ENCODE measurements around the gene TMSB4X. TPM values are rescaled to one million over a fixed set of nuclear protein-coding genes. Genes with fewer than 3 reads are reported as not detected.

The TMSB4X gene
- polyA plus RNA-seq, 1 experiment = 6,551 TPM

- no peak overlapping the region for H3K27ac ChIP-seq (ENCODE audit: low read depth, low read length)
- CTCF ChIA-PET = interaction anchor here (1.4 kb wide), 1 partner anchor 480 kb away, joined by 5 read pairs; no protein-coding TSS in a partner anchor
Observed at GRCh38 chrX:13007519-13008188, 32.7 kb downstream of the TMSB4X start.

DNA sequence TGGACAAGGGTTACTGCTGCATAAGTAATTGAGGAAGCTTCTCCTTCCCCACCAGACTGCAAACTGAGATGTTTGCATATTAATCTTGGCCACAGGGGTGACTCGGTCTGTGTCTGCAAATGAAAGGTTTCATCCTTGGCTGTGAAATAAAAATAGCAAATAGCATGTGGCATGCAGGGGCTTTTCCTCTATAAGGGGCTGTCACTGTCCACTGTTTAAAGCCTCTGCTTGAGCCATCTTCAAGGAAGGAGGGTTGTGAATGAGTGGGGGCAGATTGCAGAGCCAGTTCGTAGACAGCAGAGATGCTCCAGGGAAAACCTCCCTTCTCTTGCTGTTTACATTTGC is 33.3 kb downstream of the TMSB4X start:
- no peak for DNase-seq (ENCODE audit: low read depth, low spot score)
- ChIA-PET POLR2A (no interaction called here), CTCF (interaction anchor here (0.6 kb wide), 1 partner anchor 115 kb away, joined by 3 read pairs; no protein-coding TSS in a partner anchor)
- TF ChIP-seq, protein P1, sequence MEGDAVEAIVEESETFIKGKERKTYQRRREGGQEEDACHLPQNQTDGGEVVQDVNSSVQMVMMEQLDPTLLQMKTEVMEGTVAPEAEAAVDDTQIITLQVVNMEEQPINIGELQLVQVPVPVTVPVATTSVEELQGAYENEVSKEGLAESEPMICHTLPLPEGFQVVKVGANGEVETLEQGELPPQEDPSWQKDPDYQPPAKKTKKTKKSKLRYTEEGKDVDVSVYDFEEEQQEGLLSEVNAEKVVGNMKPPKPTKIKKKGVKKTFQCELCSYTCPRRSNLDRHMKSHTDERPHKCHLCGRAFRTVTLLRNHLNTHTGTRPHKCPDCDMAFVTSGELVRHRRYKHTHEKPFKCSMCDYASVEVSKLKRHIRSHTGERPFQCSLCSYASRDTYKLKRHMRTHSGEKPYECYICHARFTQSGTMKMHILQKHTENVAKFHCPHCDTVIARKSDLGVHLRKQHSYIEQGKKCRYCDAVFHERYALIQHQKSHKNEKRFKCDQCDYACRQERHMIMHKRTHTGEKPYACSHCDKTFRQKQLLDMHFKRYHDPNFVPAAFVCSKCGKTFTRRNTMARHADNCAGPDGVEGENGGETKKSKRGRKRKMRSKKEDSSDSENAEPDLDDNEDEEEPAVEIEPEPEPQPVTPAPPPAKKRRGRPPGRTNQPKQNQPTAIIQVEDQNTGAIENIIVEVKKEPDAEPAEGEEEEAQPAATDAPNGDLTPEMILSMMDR (IDR thresholded peaks at IDR 0.05; ENCODE audit: low read depth, low read length) = no peak
- no peak overlapping the region for H3K4me3 ChIP-seq (ENCODE audit: low read depth, low read length)
- H3K9me3 ChIP-seq (ENCODE audit: control insufficient read depth, insufficient read depth, low read length) = no peaks in the 10 kb centered on the region
- no peaks in the 10 kb centered on the region for H3K27me3 ChIP-seq (ENCODE audit: control insufficient read depth, insufficient read depth, low read length)
- no peak overlapping the region for H3K27ac ChIP-seq (ENCODE audit: low read depth, low read length)

More at GRCh38 chrX:13007519-13008188, 32.7 kb downstream of the TMSB4X start:
- no peaks in the 10 kb centered on the region for H3K27me3 ChIP-seq (ENCODE audit: control insufficient read depth, insufficient read depth, low read length)
- no peaks in the 10 kb centered on the region for H3K9me3 ChIP-seq (ENCODE audit: control insufficient read depth, insufficient read depth, low read length)
- DNase-seq (ENCODE audit: low read depth, low spot score) = no peak
- H3K4me3 ChIP-seq (ENCODE audit: low read depth, low read length) = no peak overlapping the region
- POLR2A ChIA-PET = no interaction called here
- TF ChIP-seq, protein P1 (IDR thresholded peaks at IDR 0.05; ENCODE audit: low read depth, low read length) = no peak

DNA sequence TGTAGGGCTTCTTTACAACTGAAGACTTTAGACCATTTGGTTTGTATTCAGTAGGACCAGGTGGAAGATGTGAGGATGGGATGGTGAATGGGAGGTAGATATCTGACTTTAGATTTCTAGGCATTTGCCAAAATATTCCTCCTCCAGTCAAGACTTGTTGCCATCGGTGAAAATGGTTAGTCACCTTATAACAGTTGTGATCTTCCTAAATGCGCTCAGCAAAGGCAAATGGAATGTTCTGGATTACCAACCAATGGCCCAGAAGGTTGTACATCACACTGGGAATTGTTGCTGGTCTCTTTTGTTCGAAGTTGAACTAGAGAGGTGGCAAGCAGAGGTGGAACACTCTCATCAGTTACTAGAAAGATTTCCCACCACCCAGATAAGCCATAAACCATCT is 33.9 kb downstream of the TMSB4X start:
- TF ChIP-seq, protein P1 (IDR thresholded peaks at IDR 0.05; ENCODE audit: low read depth, low read length) = no peak
- H3K9me3 ChIP-seq (ENCODE audit: control insufficient read depth, insufficient read depth, low read length) = no peaks in the 10 kb centered on the region
- CTCF ChIA-PET = interaction anchor here (0.6 kb wide), 1 partner anchor 115 kb away, joined by 3 read pairs; no protein-coding TSS in a partner anchor
- POLR2A ChIA-PET = no interaction called here
- H3K4me3 ChIP-seq (ENCODE audit: low read depth, low read length) = no peak overlapping the region
- H3K27me3 ChIP-seq (ENCODE audit: control insufficient read depth, insufficient read depth, low read length) = no peaks in the 10 kb centered on the region
- no peak for DNase-seq (ENCODE audit: low read depth, low spot score)
- no peak overlapping the region for H3K27ac ChIP-seq (ENCODE audit: low read depth, low read length)

- TF ChIP-seq, protein P1 (IDR thresholded peaks at IDR 0.05; ENCODE audit: low read depth, low read length) = no peak
- Histone ChIP-seq H3K27ac (ENCODE audit: low read depth, low read length) (no peak overlapping the region), H3K4me3 (ENCODE audit: low read depth, low read length) (no peak overlapping the region), H3K9me3 (ENCODE audit: control insufficient read depth, insufficient read depth, low read length) (no peaks in the 10 kb centered on the region), H3K27me3 (ENCODE audit: control insufficient read depth, insufficient read depth, low read length) (no peaks in the 10 kb centered on the region)
- CTCF ChIA-PET = no interaction called here
- no peak for DNase-seq (ENCODE audit: low read depth, low spot score)
- POLR2A ChIA-PET = no interaction called here
Observed at GRCh38 chrX:13009273-13009672, 34.4 kb downstream of the TMSB4X start.

DNA sequence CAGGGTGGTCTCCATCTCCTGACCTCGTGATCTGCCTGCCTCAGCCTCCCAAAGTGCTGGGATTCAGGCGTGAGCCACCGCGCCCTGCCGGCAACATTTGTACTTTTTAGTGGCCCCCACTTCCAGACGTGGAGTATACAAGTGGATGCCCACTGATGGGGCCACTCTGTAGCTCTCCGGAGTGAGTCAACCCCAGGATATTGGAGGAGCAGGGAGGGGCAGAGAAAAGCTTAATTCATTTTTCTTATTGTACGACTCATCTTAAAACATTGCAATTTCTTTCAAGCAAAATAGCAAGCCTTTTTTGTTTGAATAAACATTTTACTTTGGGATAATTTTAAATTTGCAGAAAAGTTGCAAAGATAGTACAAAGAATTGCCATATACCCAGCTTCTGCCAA is 34.9 kb downstream of the TMSB4X start:
- TF ChIP-seq, protein P1 (IDR thresholded peaks at IDR 0.05; ENCODE audit: low read depth, low read length) = no peak
- ChIA-PET CTCF (no interaction called here), POLR2A (no interaction called here)
- H3K9me3 ChIP-seq (ENCODE audit: control insufficient read depth, insufficient read depth, low read length) = no peaks in the 10 kb centered on the region
- H3K27me3 ChIP-seq (ENCODE audit: control insufficient read depth, insufficient read depth, low read length) = no peaks in the 10 kb centered on the region
- DNase-seq (ENCODE audit: low read depth, low spot score) = no peak
- H3K27ac ChIP-seq (ENCODE audit: low read depth, low read length) = no peak overlapping the region
- no peak overlapping the region for H3K4me3 ChIP-seq (ENCODE audit: low read depth, low read length)

Data from AG04450 (cell line).